Chondrocyte (in vitro differentiated cells): ENCODE data around the gene ABTB1. TPM values are rescaled to one million over a fixed set of nuclear protein-coding genes. Genes with fewer than 3 reads are reported as not detected.
A peak's percentile ranks its signal among the peaks of the same experiment; 100 is the strongest.

Experiments used
- DNase-seq: peaks from one replicate; pipeline ENCODE4 v3.0.0; 2021; ENCODE audit warnings: mixed read lengths, low spot score
- H3K27ac Mint-ChIP-seq: one replicate; pipeline ENCODE4 v1.8.0; 2021; ENCODE audit warnings: mild to moderate bottlenecking, moderate library complexity, mixed read lengths; ENCODE audit not compliant: unreplicated experiment
- H3K27me3 Mint-ChIP-seq: 2 replicates; pipeline ENCODE4 v1.8.0; 2021; ENCODE audit warnings: low read depth, mixed read lengths
- H3K36me3 Mint-ChIP-seq: 2 replicates; pipeline ENCODE4 v1.8.0; 2021; ENCODE audit warnings: low read depth, mixed read lengths
- H3K4me1 Mint-ChIP-seq: 2 replicates; pipeline ENCODE4 v1.8.0; 2021; ENCODE audit warnings: low read depth, mild to moderate bottlenecking, mixed read lengths
- H3K4me3 Mint-ChIP-seq: one replicate; pipeline ENCODE4 v1.8.0; 2021; ENCODE audit warnings: mild to moderate bottlenecking, moderate library complexity, mixed read lengths; ENCODE audit not compliant: unreplicated experiment
- H3K9me3 Mint-ChIP-seq: 2 replicates; pipeline ENCODE4 v1.8.0; 2021; ENCODE audit warnings: low read depth, mixed read lengths
- total RNA-seq: library from RNA; stranded (reverse); gene quantifications from 3 replicates; pipeline ENCODE4 v1.2.1, GENCODE V29; 2021
- TF ChIP-seq, protein P1 (sequence below): fragments of 200-600 bp; sonication (generic); IDR thresholded peaks from 2 replicates; pipeline ENCODE4 v1.5.0; 2021; ENCODE audit warnings: antibody characterized with exemption, mild to moderate bottlenecking, moderate library complexity

ABTB1 gene
- total RNA-seq, 1 donor from 2014 or later, result 26.7 TPM

GRCh38 chr3:127655641-127656040 is 17.1 kb upstream of the ABTB1 start:
- DNase-seq, result no peak
- no peaks in the 10 kb centered on the region for H3K27me3 Mint-ChIP-seq
- TF ChIP-seq, protein P1, sequence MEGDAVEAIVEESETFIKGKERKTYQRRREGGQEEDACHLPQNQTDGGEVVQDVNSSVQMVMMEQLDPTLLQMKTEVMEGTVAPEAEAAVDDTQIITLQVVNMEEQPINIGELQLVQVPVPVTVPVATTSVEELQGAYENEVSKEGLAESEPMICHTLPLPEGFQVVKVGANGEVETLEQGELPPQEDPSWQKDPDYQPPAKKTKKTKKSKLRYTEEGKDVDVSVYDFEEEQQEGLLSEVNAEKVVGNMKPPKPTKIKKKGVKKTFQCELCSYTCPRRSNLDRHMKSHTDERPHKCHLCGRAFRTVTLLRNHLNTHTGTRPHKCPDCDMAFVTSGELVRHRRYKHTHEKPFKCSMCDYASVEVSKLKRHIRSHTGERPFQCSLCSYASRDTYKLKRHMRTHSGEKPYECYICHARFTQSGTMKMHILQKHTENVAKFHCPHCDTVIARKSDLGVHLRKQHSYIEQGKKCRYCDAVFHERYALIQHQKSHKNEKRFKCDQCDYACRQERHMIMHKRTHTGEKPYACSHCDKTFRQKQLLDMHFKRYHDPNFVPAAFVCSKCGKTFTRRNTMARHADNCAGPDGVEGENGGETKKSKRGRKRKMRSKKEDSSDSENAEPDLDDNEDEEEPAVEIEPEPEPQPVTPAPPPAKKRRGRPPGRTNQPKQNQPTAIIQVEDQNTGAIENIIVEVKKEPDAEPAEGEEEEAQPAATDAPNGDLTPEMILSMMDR, result no peak
- no peak overlapping the region for H3K4me3 Mint-ChIP-seq
- H3K27ac Mint-ChIP-seq, result peak overlapping the region; percentile 88
- H3K36me3 Mint-ChIP-seq, result no peaks in the 10 kb centered on the region
- no peaks in the 10 kb centered on the region for H3K9me3 Mint-ChIP-seq
- H3K4me1 Mint-ChIP-seq, result peaks cover 62% of the 10 kb centered on the region

GRCh38 chr3:127656906-127657305 is 15.8 kb upstream of the ABTB1 start:
- no peaks in the 10 kb centered on the region for H3K27me3 Mint-ChIP-seq
- TF ChIP-seq, protein P1, result no peak
- DNase-seq, result no peak
- H3K27ac Mint-ChIP-seq, result no peak overlapping the region
- H3K9me3 Mint-ChIP-seq, result no peaks in the 10 kb centered on the region
- no peaks in the 10 kb centered on the region for H3K36me3 Mint-ChIP-seq
- no peak overlapping the region for H3K4me3 Mint-ChIP-seq
- H3K4me1 Mint-ChIP-seq, result peaks cover 71% of the 10 kb centered on the region

- no peaks in the 10 kb centered on the region for H3K27me3 Mint-ChIP-seq
- H3K27ac Mint-ChIP-seq, result peak overlapping the region; percentile 84
- H3K36me3 Mint-ChIP-seq, result no peaks in the 10 kb centered on the region
- H3K4me1 Mint-ChIP-seq, result peaks cover 78% of the 10 kb centered on the region
- TF ChIP-seq, protein P1, result peak; percentile 33
- no peak for DNase-seq
- no peaks in the 10 kb centered on the region for H3K9me3 Mint-ChIP-seq
- H3K4me3 Mint-ChIP-seq, result no peak overlapping the region
Measured at GRCh38 chr3:127658234-127658633, 14.5 kb upstream of the ABTB1 start.

DNA sequence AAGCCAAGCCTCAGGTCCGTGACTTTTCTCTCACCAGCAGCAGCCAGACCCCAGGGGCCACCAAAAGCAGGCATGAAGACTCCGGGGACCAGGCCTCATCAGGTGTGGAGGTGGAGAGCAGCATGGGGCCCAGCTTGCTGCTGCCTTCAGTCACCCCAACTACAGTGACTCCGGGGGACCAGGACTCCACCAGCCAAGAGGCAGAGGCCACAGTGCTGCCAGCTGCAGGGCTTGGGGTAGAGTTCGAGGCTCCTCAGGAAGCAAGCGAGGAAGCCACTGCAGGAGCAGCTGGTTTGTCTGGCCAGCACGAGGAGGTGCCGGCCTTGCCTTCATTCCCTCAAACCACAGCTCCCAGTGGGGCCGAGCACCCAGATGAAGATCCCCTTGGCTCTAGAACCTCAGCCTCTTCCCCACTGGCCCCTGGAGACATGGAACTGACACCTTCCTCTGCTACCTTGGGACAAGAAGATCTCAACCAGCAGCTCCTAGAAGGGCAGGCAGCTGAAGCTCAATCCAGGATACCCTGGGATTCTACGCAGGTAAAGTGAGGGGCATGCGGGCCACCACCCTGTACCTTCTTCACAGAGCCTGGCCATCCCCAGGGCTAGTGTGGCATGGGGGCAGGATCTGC is 12.0 kb upstream of the ABTB1 start:
- Mint-ChIP-seq H3K27me3 (no peaks in the 10 kb centered on the region), H3K4me1 (peaks cover 64% of the 10 kb centered on the region), H3K4me3 (no peak overlapping the region), H3K27ac (no peak overlapping the region), H3K36me3 (no peaks in the 10 kb centered on the region), H3K9me3 (no peaks in the 10 kb centered on the region)
- DNase-seq, result no peak
- TF ChIP-seq, protein P1, result no peak

- peaks cover 59% of the 10 kb centered on the region for H3K4me1 Mint-ChIP-seq
- H3K9me3 Mint-ChIP-seq, result no peaks in the 10 kb centered on the region
- no peak for DNase-seq
- H3K27ac Mint-ChIP-seq, result no peak overlapping the region
- H3K36me3 Mint-ChIP-seq, result no peaks in the 10 kb centered on the region
- no peak overlapping the region for H3K4me3 Mint-ChIP-seq
- H3K27me3 Mint-ChIP-seq, result no peaks in the 10 kb centered on the region
- TF ChIP-seq, protein P1, result no peak
Measured at GRCh38 chr3:127661600-127661999, 11.2 kb upstream of the ABTB1 start.
